WTC11 (cell line): ENCODE measurements around the gene CAMK2G. TPM values are rescaled to one million over a fixed set of nuclear protein-coding genes. Genes with fewer than 3 reads are reported as not detected.

Source experiments
- ATAC-seq: fragments of 200-7000 bp; cut with Tn5 transposase; 2 replicates; pipeline ENCODE4 v1.10.0; 2021; ENCODE audit warnings: mild to moderate bottlenecking, moderate library complexity
- CTCF ChIA-PET: fragments of 300-600 bp; sonication (Branson Sonifier 250); formaldehyde crosslinking; loops from one replicate; lab custom pipeline; 2021; ENCODE audit warnings: antibody characterized with exemption; lab: Charles Lee
- POLR2A ChIA-PET: fragments of 350-600 bp; sonication (Branson Sonifier 250); formaldehyde crosslinking; loops from one replicate; lab custom pipeline; 2021; ENCODE audit warnings: antibody characterized with exemption; lab: Charles Lee
- DNase-seq: peaks from one replicate; pipeline ENCODE4 v3.0.0; 2021; ENCODE audit warnings: low spot score
- H3K27ac Mint-ChIP-seq: 2 replicates; pipeline ENCODE4 v1.8.0; 2021; ENCODE audit warnings: mixed read lengths
- H3K27me3 Mint-ChIP-seq: 2 replicates; pipeline ENCODE4 v1.8.0; 2021; ENCODE audit warnings: low read depth, mild to moderate bottlenecking, moderate library complexity, mixed read lengths
- H3K36me3 Mint-ChIP-seq: 2 replicates; pipeline ENCODE4 v1.8.0; 2021; ENCODE audit warnings: mixed read lengths
- H3K4me1 Mint-ChIP-seq: 2 replicates; pipeline ENCODE4 v1.8.0; 2022; ENCODE audit warnings: mixed read lengths
- H3K4me3 Mint-ChIP-seq: 2 replicates; pipeline ENCODE4 v1.8.0; 2021; ENCODE audit warnings: mild to moderate bottlenecking, moderate library complexity, mixed read lengths
- H3K9me3 Mint-ChIP-seq: 2 replicates; pipeline ENCODE4 v1.8.0; 2021; ENCODE audit warnings: mixed read lengths
- CBFB ChIP-seq: sonication (generic); formaldehyde crosslinking; IDR thresholded peaks from 2 replicates; pipeline ENCODE4 v1.8.1; 2022; ENCODE audit warnings: mild to moderate bottlenecking, low read depth, missing genetic modification reagents
- HMGA2 ChIP-seq: fragments of 250-450 bp; sonication (Bioruptor Pico); IDR thresholded peaks from 2 replicates; pipeline ENCODE4 v1.4.0; 2021; ENCODE audit warnings: mild to moderate bottlenecking, moderate library complexity
- RELA ChIP-seq: sonication (generic); formaldehyde crosslinking; IDR thresholded peaks from 2 replicates; pipeline ENCODE4 v1.8.1; 2022; ENCODE audit warnings: missing genetic modification reagents, mild to moderate bottlenecking, borderline replicate concordance
- RORB ChIP-seq: fragments of 250-450 bp; sonication (Bioruptor Pico); IDR thresholded peaks from 2 replicates; pipeline ENCODE4 v1.9.0; 2021; ENCODE audit warnings: mild to moderate bottlenecking
- SMAD4 ChIP-seq: sonication (generic); formaldehyde crosslinking; IDR thresholded peaks from 2 replicates; pipeline ENCODE4 v1.8.0; 2022; ENCODE audit warnings: mild to moderate bottlenecking, missing genetic modification reagents
- TP53 ChIP-seq: sonication (generic); formaldehyde crosslinking; IDR thresholded peaks from 2 replicates; pipeline ENCODE4 v1.8.1; 2023; ENCODE audit warnings: mild to moderate bottlenecking, missing genetic modification reagents
- ZBTB21 ChIP-seq: sonication (generic); formaldehyde crosslinking; IDR thresholded peaks from 2 replicates; pipeline ENCODE4 v1.8.1; 2023; ENCODE audit warnings: mild to moderate bottlenecking, missing genetic modification reagents, borderline replicate concordance
- ZNF138 ChIP-seq: sonication (generic); formaldehyde crosslinking; conservative IDR thresholded peaks from 2 replicates; pipeline ENCODE4 v1.8.1; 2022; ENCODE audit warnings: mild to moderate bottlenecking, moderate library complexity, missing genetic modification reagents
- ZNF416 ChIP-seq: fragments of 250-450 bp; sonication (Bioruptor Pico); IDR thresholded peaks from 2 replicates; pipeline ENCODE4 v1.9.0; 2021; ENCODE audit warnings: mild to moderate bottlenecking, inconsistent platforms
- total RNA-seq: library from RNA; stranded (reverse); gene quantifications from 3 replicates; pipeline ENCODE4 v1.2.3, GENCODE V29; 2021
- TF ChIP-seq, protein P1 (sequence below): sonication (generic); formaldehyde crosslinking; IDR thresholded peaks from 2 replicates; pipeline ENCODE4 v1.8.0; 2023; ENCODE audit warnings: mild to moderate bottlenecking, missing genetic modification reagents
- TF ChIP-seq, protein P2 (sequence below): sonication (generic); formaldehyde crosslinking; conservative IDR thresholded peaks from 2 replicates; pipeline ENCODE4 v1.8.1; 2023; ENCODE audit warnings: mild to moderate bottlenecking, low read depth, missing genetic modification reagents, moderate library complexity
- TF ChIP-seq, protein P3 (sequence below): sonication (generic); formaldehyde crosslinking; IDR thresholded peaks from 2 replicates; pipeline ENCODE4 v1.8.1; 2023; ENCODE audit warnings: mild to moderate bottlenecking, moderate library complexity, missing genetic modification reagents
- TF ChIP-seq, protein P4 (sequence below): fragments of 250-450 bp; sonication (Bioruptor Pico); IDR thresholded peaks from 2 replicates; pipeline ENCODE4 v2.1.2; 2022; ENCODE audit warnings: mild to moderate bottlenecking, moderate library complexity
- TF ChIP-seq, protein P5 (sequence below): sonication (generic); formaldehyde crosslinking; IDR thresholded peaks from 2 replicates; pipeline ENCODE4 v1.8.0; 2023; ENCODE audit warnings: missing genetic modification reagents, mild to moderate bottlenecking, borderline replicate concordance

The CAMK2G gene
- total RNA-seq, 1 experiment from 2014 or later: 34.9 TPM

DNA sequence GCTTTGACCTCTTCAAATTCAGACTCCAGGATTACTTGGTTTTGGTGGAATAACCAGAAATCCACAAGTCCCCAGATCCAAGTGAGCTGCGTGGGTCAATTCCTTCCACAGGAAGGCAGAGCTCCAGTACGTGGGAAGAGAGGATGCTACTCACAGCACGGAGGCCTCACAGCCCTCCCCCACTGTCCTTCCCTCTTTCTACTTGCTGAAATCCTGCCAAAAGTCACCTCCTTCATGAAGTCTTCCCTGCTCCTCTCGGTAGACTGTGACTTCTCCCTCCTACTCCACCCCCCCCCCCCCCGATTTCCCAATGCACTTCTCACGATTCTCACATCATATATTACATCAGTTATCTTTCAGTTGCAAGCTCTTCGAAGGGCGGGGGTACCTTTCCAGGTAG, 12.3 kb downstream of the CAMK2G start:
- Mint-ChIP-seq H3K4me3 (no peak overlapping the region), H3K9me3 (no peaks in the 10 kb centered on the region), H3K27me3 (no peaks in the 10 kb centered on the region), H3K27ac (no peak overlapping the region), H3K4me1 (peaks cover 19% of the 10 kb centered on the region; the same call in 1 of the 2 replicates), H3K36me3 (peaks cover 28% of the 10 kb centered on the region)
- POLR2A ChIA-PET: no interaction called here
- CTCF ChIA-PET: interaction anchor here (0.6 to 2.4 kb wide), 5 partner anchors 11 to 76 kb away, joined by 3 to 17 read pairs (median 4); no protein-coding TSS in a partner anchor
- no peak for TF ChIP-seq RELA (CRISPR knock-in tag)
- no peak for ATAC-seq
- no peak for DNase-seq

DNA sequence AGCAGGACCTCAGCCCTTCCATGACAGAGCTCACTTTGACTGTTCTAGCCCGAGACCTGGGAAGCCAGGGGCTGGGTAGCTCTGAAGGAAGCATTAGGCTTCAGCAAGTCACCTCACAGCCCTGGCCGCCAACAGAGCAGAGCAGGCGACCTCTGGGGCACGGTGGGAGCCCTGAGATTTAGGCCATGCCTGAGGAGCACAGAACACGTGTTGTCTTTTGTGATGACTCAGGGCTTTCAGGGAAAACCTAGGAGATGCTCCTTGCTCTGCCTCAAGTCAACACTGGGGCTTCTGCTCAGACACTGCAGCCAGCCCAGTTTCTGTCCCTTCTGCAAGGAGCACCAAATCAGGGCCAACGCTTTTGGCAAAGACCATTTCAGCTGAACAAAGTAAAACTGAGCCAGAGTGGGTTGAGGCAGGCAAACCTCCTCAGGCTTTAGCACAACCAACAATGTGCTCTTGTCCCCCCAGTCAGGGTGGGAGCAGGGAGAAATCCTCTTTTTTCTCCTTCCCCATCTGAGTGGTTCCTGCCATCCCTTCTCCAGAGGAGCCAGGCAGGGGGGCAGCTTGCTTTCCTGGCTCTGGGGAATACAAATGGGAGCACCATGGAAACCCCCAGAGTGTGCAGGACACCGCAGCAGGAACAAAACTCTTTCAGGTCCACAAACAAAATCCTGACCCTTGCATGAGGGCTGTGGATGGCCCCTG, 14.4 kb downstream of the CAMK2G start:
- Mint-ChIP-seq H3K4me3 (no peak overlapping the region), H3K36me3 (peaks cover 24% of the 10 kb centered on the region), H3K27me3 (no peaks in the 10 kb centered on the region), H3K9me3 (no peaks in the 10 kb centered on the region), H3K4me1 (peaks cover 22% of the 10 kb centered on the region), H3K27ac (no peak overlapping the region)
- POLR2A ChIA-PET: no interaction called here
- DNase-seq: no peak
- ATAC-seq: no peak
- TF ChIP-seq TP53 (CRISPR knock-in tag): no peak
- TF ChIP-seq, protein P1, sequence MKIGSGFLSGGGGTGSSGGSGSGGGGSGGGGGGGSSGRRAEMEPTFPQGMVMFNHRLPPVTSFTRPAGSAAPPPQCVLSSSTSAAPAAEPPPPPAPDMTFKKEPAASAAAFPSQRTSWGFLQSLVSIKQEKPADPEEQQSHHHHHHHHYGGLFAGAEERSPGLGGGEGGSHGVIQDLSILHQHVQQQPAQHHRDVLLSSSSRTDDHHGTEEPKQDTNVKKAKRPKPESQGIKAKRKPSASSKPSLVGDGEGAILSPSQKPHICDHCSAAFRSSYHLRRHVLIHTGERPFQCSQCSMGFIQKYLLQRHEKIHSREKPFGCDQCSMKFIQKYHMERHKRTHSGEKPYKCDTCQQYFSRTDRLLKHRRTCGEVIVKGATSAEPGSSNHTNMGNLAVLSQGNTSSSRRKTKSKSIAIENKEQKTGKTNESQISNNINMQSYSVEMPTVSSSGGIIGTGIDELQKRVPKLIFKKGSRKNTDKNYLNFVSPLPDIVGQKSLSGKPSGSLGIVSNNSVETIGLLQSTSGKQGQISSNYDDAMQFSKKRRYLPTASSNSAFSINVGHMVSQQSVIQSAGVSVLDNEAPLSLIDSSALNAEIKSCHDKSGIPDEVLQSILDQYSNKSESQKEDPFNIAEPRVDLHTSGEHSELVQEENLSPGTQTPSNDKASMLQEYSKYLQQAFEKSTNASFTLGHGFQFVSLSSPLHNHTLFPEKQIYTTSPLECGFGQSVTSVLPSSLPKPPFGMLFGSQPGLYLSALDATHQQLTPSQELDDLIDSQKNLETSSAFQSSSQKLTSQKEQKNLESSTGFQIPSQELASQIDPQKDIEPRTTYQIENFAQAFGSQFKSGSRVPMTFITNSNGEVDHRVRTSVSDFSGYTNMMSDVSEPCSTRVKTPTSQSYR: no peak
- TF ChIP-seq ZNF416: no peak
- TF ChIP-seq, protein P2, sequence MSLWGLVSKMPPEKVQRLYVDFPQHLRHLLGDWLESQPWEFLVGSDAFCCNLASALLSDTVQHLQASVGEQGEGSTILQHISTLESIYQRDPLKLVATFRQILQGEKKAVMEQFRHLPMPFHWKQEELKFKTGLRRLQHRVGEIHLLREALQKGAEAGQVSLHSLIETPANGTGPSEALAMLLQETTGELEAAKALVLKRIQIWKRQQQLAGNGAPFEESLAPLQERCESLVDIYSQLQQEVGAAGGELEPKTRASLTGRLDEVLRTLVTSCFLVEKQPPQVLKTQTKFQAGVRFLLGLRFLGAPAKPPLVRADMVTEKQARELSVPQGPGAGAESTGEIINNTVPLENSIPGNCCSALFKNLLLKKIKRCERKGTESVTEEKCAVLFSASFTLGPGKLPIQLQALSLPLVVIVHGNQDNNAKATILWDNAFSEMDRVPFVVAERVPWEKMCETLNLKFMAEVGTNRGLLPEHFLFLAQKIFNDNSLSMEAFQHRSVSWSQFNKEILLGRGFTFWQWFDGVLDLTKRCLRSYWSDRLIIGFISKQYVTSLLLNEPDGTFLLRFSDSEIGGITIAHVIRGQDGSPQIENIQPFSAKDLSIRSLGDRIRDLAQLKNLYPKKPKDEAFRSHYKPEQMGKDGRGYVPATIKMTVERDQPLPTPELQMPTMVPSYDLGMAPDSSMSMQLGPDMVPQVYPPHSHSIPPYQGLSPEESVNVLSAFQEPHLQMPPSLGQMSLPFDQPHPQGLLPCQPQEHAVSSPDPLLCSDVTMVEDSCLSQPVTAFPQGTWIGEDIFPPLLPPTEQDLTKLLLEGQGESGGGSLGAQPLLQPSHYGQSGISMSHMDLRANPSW (CRISPR knock-in tag): no peak
- TF ChIP-seq ZNF138 (CRISPR knock-in tag): no peak
- CTCF ChIA-PET: interaction anchor here (1.1 kb wide), 1 partner anchor 10 kb away, joined by 7 read pairs; no protein-coding TSS in a partner anchor

DNA sequence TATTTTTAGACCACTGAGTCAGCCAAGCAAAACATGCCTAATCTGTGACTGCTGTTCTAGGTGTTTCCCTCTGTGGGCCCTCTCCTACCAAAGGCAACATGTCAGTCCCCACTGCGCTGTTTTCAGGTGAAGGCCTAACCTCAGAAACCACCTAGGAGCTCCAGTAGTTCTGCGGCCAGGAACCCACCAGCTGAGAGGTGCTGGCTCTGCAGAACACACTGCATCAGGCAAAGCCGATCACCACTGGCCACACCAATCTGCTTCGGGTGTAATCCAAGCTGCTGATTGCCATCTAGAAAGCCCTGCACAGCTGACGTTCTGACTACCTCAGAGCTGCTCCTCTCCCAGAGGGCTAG, 14.9 kb downstream of the CAMK2G start:
- Mint-ChIP-seq H3K27me3 (no peaks in the 10 kb centered on the region), H3K36me3 (peaks cover 23% of the 10 kb centered on the region), H3K4me3 (no peak overlapping the region), H3K27ac (no peak overlapping the region), H3K4me1 (peaks cover 27% of the 10 kb centered on the region), H3K9me3 (no peaks in the 10 kb centered on the region)
- no peak for DNase-seq
- CTCF ChIA-PET: interaction anchor here (1.1 to 4.8 kb wide), 2 partner anchors 10 to 20 kb away, joined by 7 to 26 read pairs; no protein-coding TSS in a partner anchor
- no peak for ATAC-seq
- POLR2A ChIA-PET: no interaction called here
- TF ChIP-seq CBFB (CRISPR knock-in tag): no peak
- TF ChIP-seq RELA (CRISPR knock-in tag): no peak
- no peak for TF ChIP-seq ZBTB21 (CRISPR knock-in tag)
- TF ChIP-seq, protein P1: no peak
- no peak for TF ChIP-seq SMAD4
- TF ChIP-seq HMGA2 (CRISPR knock-in tag): no peak
- TF ChIP-seq RORB (CRISPR knock-in tag): no peak
- TF ChIP-seq, protein P3, sequence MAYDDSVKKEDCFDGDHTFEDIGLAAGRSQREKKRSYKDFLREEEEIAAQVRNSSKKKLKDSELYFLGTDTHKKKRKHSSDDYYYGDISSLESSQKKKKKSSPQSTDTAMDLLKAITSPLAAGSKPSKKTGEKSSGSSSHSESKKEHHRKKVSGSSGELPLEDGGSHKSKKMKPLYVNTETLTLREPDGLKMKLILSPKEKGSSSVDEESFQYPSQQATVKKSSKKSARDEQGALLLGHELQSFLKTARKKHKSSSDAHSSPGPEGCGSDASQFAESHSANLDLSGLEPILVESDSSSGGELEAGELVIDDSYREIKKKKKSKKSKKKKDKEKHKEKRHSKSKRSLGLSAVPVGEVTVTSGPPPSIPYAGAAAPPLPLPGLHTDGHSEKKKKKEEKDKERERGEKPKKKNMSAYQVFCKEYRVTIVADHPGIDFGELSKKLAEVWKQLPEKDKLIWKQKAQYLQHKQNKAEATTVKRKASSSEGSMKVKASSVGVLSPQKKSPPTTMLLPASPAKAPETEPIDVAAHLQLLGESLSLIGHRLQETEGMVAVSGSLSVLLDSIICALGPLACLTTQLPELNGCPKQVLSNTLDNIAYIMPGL: no peak
- TF ChIP-seq, protein P4, sequence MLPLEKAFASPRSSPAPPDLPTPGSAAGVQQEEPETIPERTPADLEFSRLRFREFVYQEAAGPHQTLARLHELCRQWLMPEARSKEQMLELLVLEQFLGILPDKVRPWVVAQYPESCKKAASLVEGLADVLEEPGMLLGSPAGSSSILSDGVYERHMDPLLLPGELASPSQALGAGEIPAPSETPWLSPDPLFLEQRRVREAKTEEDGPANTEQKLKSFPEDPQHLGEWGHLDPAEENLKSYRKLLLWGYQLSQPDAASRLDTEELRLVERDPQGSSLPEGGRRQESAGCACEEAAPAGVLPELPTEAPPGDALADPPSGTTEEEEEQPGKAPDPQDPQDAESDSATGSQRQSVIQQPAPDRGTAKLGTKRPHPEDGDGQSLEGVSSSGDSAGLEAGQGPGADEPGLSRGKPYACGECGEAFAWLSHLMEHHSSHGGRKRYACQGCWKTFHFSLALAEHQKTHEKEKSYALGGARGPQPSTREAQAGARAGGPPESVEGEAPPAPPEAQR (CRISPR knock-in tag): no peak
- TF ChIP-seq, protein P5, sequence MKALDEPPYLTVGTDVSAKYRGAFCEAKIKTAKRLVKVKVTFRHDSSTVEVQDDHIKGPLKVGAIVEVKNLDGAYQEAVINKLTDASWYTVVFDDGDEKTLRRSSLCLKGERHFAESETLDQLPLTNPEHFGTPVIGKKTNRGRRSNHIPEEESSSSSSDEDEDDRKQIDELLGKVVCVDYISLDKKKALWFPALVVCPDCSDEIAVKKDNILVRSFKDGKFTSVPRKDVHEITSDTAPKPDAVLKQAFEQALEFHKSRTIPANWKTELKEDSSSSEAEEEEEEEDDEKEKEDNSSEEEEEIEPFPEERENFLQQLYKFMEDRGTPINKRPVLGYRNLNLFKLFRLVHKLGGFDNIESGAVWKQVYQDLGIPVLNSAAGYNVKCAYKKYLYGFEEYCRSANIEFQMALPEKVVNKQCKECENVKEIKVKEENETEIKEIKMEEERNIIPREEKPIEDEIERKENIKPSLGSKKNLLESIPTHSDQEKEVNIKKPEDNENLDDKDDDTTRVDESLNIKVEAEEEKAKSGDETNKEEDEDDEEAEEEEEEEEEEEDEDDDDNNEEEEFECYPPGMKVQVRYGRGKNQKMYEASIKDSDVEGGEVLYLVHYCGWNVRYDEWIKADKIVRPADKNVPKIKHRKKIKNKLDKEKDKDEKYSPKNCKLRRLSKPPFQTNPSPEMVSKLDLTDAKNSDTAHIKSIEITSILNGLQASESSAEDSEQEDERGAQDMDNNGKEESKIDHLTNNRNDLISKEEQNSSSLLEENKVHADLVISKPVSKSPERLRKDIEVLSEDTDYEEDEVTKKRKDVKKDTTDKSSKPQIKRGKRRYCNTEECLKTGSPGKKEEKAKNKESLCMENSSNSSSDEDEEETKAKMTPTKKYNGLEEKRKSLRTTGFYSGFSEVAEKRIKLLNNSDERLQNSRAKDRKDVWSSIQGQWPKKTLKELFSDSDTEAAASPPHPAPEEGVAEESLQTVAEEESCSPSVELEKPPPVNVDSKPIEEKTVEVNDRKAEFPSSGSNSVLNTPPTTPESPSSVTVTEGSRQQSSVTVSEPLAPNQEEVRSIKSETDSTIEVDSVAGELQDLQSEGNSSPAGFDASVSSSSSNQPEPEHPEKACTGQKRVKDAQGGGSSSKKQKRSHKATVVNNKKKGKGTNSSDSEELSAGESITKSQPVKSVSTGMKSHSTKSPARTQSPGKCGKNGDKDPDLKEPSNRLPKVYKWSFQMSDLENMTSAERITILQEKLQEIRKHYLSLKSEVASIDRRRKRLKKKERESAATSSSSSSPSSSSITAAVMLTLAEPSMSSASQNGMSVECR (CRISPR knock-in tag): no peak
- TF ChIP-seq, all 79 proteins: peak for 0
